K562 treated with DMSO at 1 percent for 24 hours (cell line): ENCODE data around the gene TBC1D23. TPM values are rescaled to one million over a fixed set of nuclear protein-coding genes. Genes with fewer than 3 reads are reported as not detected.

Experiments
- total RNA-seq: library from RNA; unstranded; fragments of 300-600 nt; gene quantifications from 2 replicates; pipeline ENCODE4 v1.2.3, GENCODE V29; 2022; ENCODE audit warnings: low read depth; ENCODE audit not compliant: insufficient read depth

TBC1D23 gene
- 10.2 and 16.8 TPM in 2 replicates for total RNA-seq

GRCh38 chr3:100260685-100261484 is at the start of gene TBC1D23:
Gene TBC1D23 (plus strand): TSS chr3:100260992. CDS start chr3:100261019, 27 bp downstream.

DNA sequence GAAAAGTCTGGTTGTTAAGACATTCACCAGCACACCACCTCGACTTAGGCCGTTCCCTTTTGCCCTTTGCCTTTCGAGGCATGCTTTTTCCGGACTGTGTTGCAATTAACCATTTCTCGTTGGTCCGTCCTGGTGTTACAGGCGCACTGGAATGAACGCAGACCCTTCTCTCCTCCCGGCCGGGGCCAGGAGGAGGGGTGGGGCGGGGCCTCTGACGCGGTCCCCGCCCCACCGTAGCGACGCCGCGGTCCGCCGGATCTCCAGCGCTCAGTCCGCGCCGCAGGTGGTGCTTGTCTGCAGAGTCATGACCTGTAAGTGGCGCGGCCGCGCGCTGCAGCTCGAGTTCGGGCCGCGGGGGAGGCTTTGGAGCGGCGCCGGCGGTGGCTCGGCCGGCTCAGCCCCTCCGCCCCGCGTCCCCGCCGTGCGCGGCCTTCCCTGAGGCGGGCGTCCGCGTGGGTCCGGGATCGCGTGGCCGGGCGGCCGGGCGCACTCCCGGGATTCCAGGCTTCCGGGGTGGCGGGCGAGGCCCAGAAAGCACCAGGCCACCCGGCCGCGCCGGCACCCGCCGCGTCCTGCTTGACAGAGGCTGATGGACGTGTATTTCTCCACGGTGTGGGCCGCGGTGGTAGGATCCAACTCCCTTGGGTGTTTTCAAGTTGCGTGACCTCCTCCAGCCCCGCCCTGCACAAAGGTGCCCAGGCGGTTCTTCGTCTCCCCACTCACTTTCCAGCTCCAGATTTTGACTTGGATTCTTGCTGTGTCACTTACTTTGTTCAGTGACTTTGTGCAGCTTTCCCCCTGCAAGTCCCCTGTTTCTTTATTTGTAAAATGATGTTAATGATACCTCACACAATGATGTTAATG is 73.9 kb downstream of the TBC1D23 start, which contains the start of gene NIT2:
Gene NIT2 (plus strand): TSS at position 270 of the 864 bp plus-strand sequence. CDS start 35 bp downstream, at position 305.

Other genes with a start within 250 kb of the TBC1D23 start
- 3.7 and 4.7 TPM in 2 replicates for gene FILIP1L, start 146.5 kb upstream of the TBC1D23 start, total RNA-seq
- 15.9 and 19.5 TPM in 2 replicates for gene NIT2, start 73.8 kb downstream of the TBC1D23 start, total RNA-seq
- 17.4 and 19.8 TPM in 2 replicates for gene TOMM70, start 140.1 kb downstream of the TBC1D23 start, total RNA-seq
- 3.1 and 3.6 TPM in 2 replicates for gene LNP1, start 140.5 kb downstream of the TBC1D23 start, total RNA-seq
- gene TMEM45A, start 231.6 kb downstream of the TBC1D23 start, total RNA-seq, result 1.9 and 3.8 TPM in 2 replicates